IMR-90 (cell line): ENCODE results near the gene COL23A1. TPM values are rescaled to one million over a fixed set of nuclear protein-coding genes. Genes with fewer than 3 reads are reported as not detected.

ENCODE experiments used
- ATAC-seq: fragments of 200-7000 bp; cut with Tn5 transposase; 2 replicates; pipeline ENCODE4 v1.9.1; 2020; ENCODE audit warnings: low read depth, mild to moderate bottlenecking, moderate library complexity
- BruUV-seq: library from RNA; stranded (reverse); fragments of 400-500 nt; replicated peaks from 2 replicates; lab custom pipeline; 2021; lab: Mats Ljungman, UMichigan
- CTCF ChIA-PET: fragments of 300-600 bp; formaldehyde crosslinking; extraction: SDS; loops from one replicate; lab custom pipeline; 2021; ENCODE audit warnings: antibody characterized with exemption; lab: Yijun Ruan, JAX
- POLR2A ChIA-PET: fragments of 300-600 bp; sonication (Branson Sonifier 250); formaldehyde crosslinking; loops from one replicate; lab custom pipeline; 2022; ENCODE audit warnings: antibody characterized with exemption; ENCODE audit not compliant: unreplicated experiment; lab: Charles Lee
- DNase-seq: peaks from one replicate; pipeline ENCODE4 v3.0.0; 2013
- H2AFZ ChIP-seq: replicated peaks from 2 replicates; pipeline ENCODE3; 2013; ENCODE audit warnings: low read length, mild to moderate bottlenecking; ENCODE audit not compliant: poor library complexity
- H2AK5ac ChIP-seq: 2 replicates; pipeline ENCODE4 v1.6.1; 2013; ENCODE audit warnings: low read depth, low read length, inconsistent platforms
- H2AK9ac ChIP-seq: replicated peaks from 2 replicates; pipeline ENCODE3; 2013; ENCODE audit warnings: mild to moderate bottlenecking, low read depth, low read length, moderate library complexity; ENCODE audit not compliant: poor library complexity
- H2BK120ac ChIP-seq: 2 replicates; pipeline ENCODE4 v1.6.1; 2013; ENCODE audit warnings: low read depth, low read length, inconsistent platforms
- H2BK15ac ChIP-seq: 3 replicates; pipeline ENCODE4 v1.6.1; 2013; ENCODE audit warnings: low read depth, low read length, inconsistent platforms
- H2BK20ac ChIP-seq: 2 replicates; pipeline ENCODE4 v1.6.1; 2013; ENCODE audit warnings: low read depth, mild to moderate bottlenecking, inconsistent platforms, low read length, moderate library complexity
- H2BK5ac ChIP-seq: 2 replicates; pipeline ENCODE4 v1.6.1; 2013; ENCODE audit warnings: mild to moderate bottlenecking, low read depth, low read length, inconsistent platforms; ENCODE audit not compliant: poor library complexity, severe bottlenecking
- H3K14ac ChIP-seq: replicated peaks from 2 replicates; pipeline ENCODE4 v1.6.1; 2013; ENCODE audit warnings: low read depth, low read length, inconsistent platforms
- H3K18ac ChIP-seq: 2 replicates; pipeline ENCODE4 v1.6.1; 2013; ENCODE audit warnings: low read depth, low read length, control low read depth
- H3K23ac ChIP-seq: 2 replicates; pipeline ENCODE4 v1.6.1; 2013; ENCODE audit warnings: low read depth, low read length, inconsistent platforms
- H3K27ac ChIP-seq: 2 replicates; pipeline ENCODE4 v1.5.1; 2013; ENCODE audit warnings: mild to moderate bottlenecking, control low read depth, low read length; ENCODE audit not compliant: insufficient read depth
- H3K27me3 ChIP-seq: 2 replicates; pipeline ENCODE4 v1.6.1; 2013; ENCODE audit warnings: low read length; ENCODE audit not compliant: control insufficient read depth, insufficient read depth
- H3K36me3 ChIP-seq: 2 replicates; pipeline ENCODE4 v1.6.1; 2013; ENCODE audit warnings: low read length, mixed read lengths; ENCODE audit not compliant: control insufficient read depth, insufficient read depth
- H3K4ac ChIP-seq: 2 replicates; pipeline ENCODE4 v1.6.1; 2013; ENCODE audit warnings: low read depth, low read length, inconsistent platforms
- H3K4me1 ChIP-seq: 2 replicates; pipeline ENCODE4 v1.6.1; 2013; ENCODE audit warnings: low read length, mixed read lengths; ENCODE audit not compliant: control insufficient read depth, insufficient read depth
- H3K4me2 ChIP-seq: 2 replicates; pipeline ENCODE4 v1.6.1; 2013; ENCODE audit warnings: low read depth, mild to moderate bottlenecking, control low read depth, low read length, moderate library complexity
- H3K4me3 ChIP-seq: 2 replicates; pipeline ENCODE4 v1.5.1; 2013; ENCODE audit warnings: low read depth, mild to moderate bottlenecking, control low read depth, low read length, moderate library complexity; ENCODE audit not compliant: insufficient read depth
- H3K56ac ChIP-seq: 2 replicates; pipeline ENCODE4 v1.6.1; 2013; ENCODE audit warnings: low read length, inconsistent platforms; ENCODE audit not compliant: insufficient read depth; ENCODE audit errors: extremely low read depth
- H3K79me1 ChIP-seq, 2 experiments: 2 replicates each; pipeline ENCODE4 v1.6.1; 2013; ENCODE audit warnings: low read length in 2 of 2, inconsistent platforms in 1 of 2, low read depth in 1 of 2
- H3K9ac ChIP-seq: 2 replicates; pipeline ENCODE4 v1.6.1; 2013; ENCODE audit warnings: low read depth, low read length, control low read depth
- H3K9me1 ChIP-seq: 2 replicates; pipeline ENCODE4 v1.6.1; 2013; ENCODE audit warnings: low read length, inconsistent platforms; ENCODE audit not compliant: insufficient read depth
- H3K9me3 ChIP-seq: 2 replicates; pipeline ENCODE4 v1.6.1; 2013; ENCODE audit warnings: low read length; ENCODE audit not compliant: control insufficient read depth, insufficient read depth
- H4K20me1 ChIP-seq: 2 replicates; pipeline ENCODE4 v1.6.1; 2013; ENCODE audit warnings: low read length, inconsistent platforms; ENCODE audit not compliant: insufficient read depth
- H4K5ac ChIP-seq: 2 replicates; pipeline ENCODE4 v1.6.1; 2013; ENCODE audit warnings: mild to moderate bottlenecking, low read depth, low read length, control low read depth
- H4K8ac ChIP-seq, 2 experiments: 2 replicates each; pipeline ENCODE4 v1.6.1; 2013; ENCODE audit warnings: low read depth in 2 of 2, low read length in 2 of 2, control low read depth in 1 of 2, inconsistent platforms in 1 of 2
- H4K91ac ChIP-seq: 2 replicates; pipeline ENCODE4 v1.6.1; 2013; ENCODE audit warnings: low read depth, low read length, inconsistent platforms; ENCODE audit not compliant: insufficient read depth
- BHLHE40 ChIP-seq: fragments of 150-350 bp; IDR thresholded peaks from 2 replicates; pipeline ENCODE4 v1.6.1; 2016; ENCODE audit warnings: mild to moderate bottlenecking, low read depth, low read length
- CEBPB ChIP-seq: IDR thresholded peaks from 2 replicates; pipeline ENCODE4 v1.6.1; 2012; ENCODE audit warnings: low read depth, low read length, improper control_type of control experiment
- CHD1 ChIP-seq: IDR thresholded peaks from 2 replicates; pipeline ENCODE4 v1.6.1; 2012; ENCODE audit warnings: low read depth, low read length, improper control_type of control experiment
- NFE2L2 ChIP-seq: fragments of 150-350 bp; IDR thresholded peaks from 2 replicates; pipeline ENCODE4 v1.6.1; 2016; ENCODE audit warnings: low read depth, mild to moderate bottlenecking, low read length
- RCOR1 ChIP-seq: IDR thresholded peaks from 2 replicates; pipeline ENCODE4 v1.6.1; 2012; ENCODE audit warnings: mild to moderate bottlenecking, low read length, improper control_type of control experiment; ENCODE audit not compliant: insufficient replicate concordance
- SMC3 ChIP-seq: fragments of 150-350 bp; IDR thresholded peaks from 2 replicates; pipeline ENCODE4 v1.6.1; 2016; ENCODE audit warnings: low read depth, mild to moderate bottlenecking, antibody characterized with exemption, low read length, moderate library complexity
- WGBS, 2 experiments: methylation state at CpG; one replicate each; pipeline versions ENCODE4 v1.1.5 to v1.1.7; 2013; ENCODE audit warnings: missing lambda C conversion rate in 2 of 2; ENCODE audit not compliant: insufficient read length in 1 of 2; ENCODE audit errors: extremely low coverage in 2 of 2; 5-methylcytosine and 5-hydroxymethylcytosine counted together
- dilution Hi-C: fragments of 300-500 bp; cut with HindIII; formaldehyde crosslinking; loops from one replicate; pipeline ENCODE4 v1.14.3; 2018; ENCODE audit warnings: low sequenced_read_pairs; ENCODE audit not compliant: unreplicated experiment
- in situ Hi-C: fragments of 300-500 bp; cut with MboI; formaldehyde crosslinking; loops from 3 replicates; pipeline ENCODE4 v1.14.3; 2019; ENCODE audit warnings: low sequenced_read_pairs, inconsistent platforms, mixed read lengths
- intact Hi-C: fragments of 100-400 bp; cut with micrococcal nuclease; formaldehyde crosslinking; loops from 2 replicates; pipeline ENCODE4 v1.10.0; 2022
- polyA plus RNA-seq, 3 experiments: library from polyadenylated mRNA; depleted of rRNA; stranded (reverse); fragments of >200 nt; gene quantifications; 2 replicates each; pipeline ENCODE4 v1.2.3, GENCODE V29; 2012; ENCODE audit warnings: low replicate concordance in 1 of 3
- total RNA-seq: library from RNA; depleted of rRNA; stranded (reverse); fragments of >200 nt; gene quantifications from 2 replicates; pipeline ENCODE4 v1.2.3, GENCODE V29; 2012

Gene COL23A1
- total and polyA plus RNA-seq, 2 of the 4 experiments (the other 2 are of a cell fraction), result not detected

DNA sequence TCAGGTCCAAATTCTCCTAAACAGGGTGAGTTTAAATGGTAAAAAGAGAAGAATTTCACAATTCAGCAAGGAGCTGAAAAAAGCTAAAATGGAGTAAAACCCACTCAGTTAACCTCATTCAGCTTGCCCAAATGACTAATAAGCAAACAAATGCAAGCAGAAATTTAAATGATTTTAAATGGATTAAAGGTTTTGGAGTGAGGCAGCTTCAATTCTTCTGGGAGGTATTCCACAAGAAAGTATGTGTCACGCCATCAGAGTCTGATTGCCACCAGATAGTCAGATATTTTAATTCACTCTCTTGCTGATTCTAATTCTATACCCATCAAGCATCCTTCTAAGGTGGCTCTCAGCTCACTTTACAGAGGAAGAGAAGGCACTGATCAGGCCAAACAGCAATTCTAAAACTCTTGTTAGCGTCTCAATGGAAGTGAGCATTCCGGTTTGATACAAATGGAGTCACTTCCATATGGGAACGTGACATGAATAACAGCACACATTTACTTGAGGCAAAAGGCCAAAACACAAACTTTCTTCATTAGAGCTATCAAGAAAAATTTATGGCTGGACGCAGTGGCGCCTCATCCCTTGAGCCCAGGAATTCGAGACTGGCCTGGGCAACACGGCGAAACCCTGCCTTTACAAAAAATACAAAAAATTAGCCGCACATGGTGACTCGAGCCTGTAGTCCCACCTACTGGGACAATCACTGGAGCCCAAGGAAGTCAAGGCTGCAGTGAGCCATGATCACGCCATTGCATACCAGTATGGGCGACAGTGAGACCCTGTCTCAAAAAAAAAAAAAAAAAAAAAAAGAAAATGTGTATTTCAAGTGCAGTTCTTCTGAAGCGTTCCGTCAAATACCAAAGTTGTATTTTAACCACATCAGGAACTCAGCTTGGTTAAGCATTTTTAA lies 34.7 kb upstream of the COL23A1 start:
- H4K5ac ChIP-seq, result no peak overlapping the region
- ChIA-PET CTCF (interaction anchor here (0.7 kb wide), 2 partner anchors 106 to 570 kb away, joined by 3 read pairs; partner anchors contain the start of gene ZNF354A), POLR2A (no interaction called here)
- H2BK20ac ChIP-seq, result no peak overlapping the region
- H2AK9ac ChIP-seq, result no peak overlapping the region
- peak overlapping the region; percentile 56 for H3K14ac ChIP-seq
- DNase-seq (peak; percentile 21), ATAC-seq (no peak)
- 13% methylated on average over 3 of the region's 15 CpGs; no CpG with 5 or more reads in 1 of the 2 experiments for WGBS, 2 experiments
- peak overlapping the region; percentile 53; the same call in 1 of the 2 replicates for H3K27ac ChIP-seq
- no peak overlapping the region for H2BK120ac ChIP-seq
- no peak overlapping the region for H3K56ac ChIP-seq
- H4K8ac ChIP-seq, result no peak overlapping the region
- H3K27me3 ChIP-seq, result no peaks in the 10 kb centered on the region
- intact Hi-C loops, result loop anchor here (2.0 to 10.0 kb wide), 6 partner anchors 22 to 930 kb away; partner anchors contain the start of genes PHYKPL, RUFY1, ZNF354A and ZNF354B
- peak overlapping the region; percentile 89 for H3K4me2 ChIP-seq
- H2AK5ac ChIP-seq, result no peak overlapping the region
- peak overlapping the region; percentile 46; the same call in 1 of the 2 replicates for H3K23ac ChIP-seq
- no peak overlapping the region for H4K91ac ChIP-seq
- H3K9ac ChIP-seq, result peak overlapping the region; percentile 99
- in situ Hi-C loops, result no loop called here
- no peak overlapping the region for H3K4ac ChIP-seq
- H2BK15ac ChIP-seq, result no peak overlapping the region
- H3K4me1 ChIP-seq, result peaks cover 2% of the 10 kb centered on the region; the same call in 1 of the 2 replicates
- no peaks in the 10 kb centered on the region for H3K9me3 ChIP-seq
- dilution Hi-C loops, result no loop called here
- peaks cover 8% of the 10 kb centered on the region for H3K36me3 ChIP-seq
- BruUV-seq, result no TSS peak
- no peak overlapping the region; the same call in 1 of the 2 replicates for H3K18ac ChIP-seq
- no peak overlapping the region for H2AFZ ChIP-seq
- H2BK5ac ChIP-seq, result peak overlapping the region; percentile 61
- H3K79me1 ChIP-seq, result peaks cover 0 to 13% of the 10 kb centered on the region in 2 experiments; a peak in 3 of 4 replicates
- H3K9me1 ChIP-seq, result no peaks in the 10 kb centered on the region; the same call in 1 of the 2 replicates
- H4K20me1 ChIP-seq, result peaks cover 25% of the 10 kb centered on the region
- TF ChIP-seq RCOR1 (no peak), BHLHE40 (peak; percentile 13; the same call in 1 of the 2 replicates), NFE2L2 (no peak), CHD1 (no peak), CEBPB (peak; percentile 61; the same call in 1 of the 2 replicates), SMC3 (no peak)
- H3K4me3 ChIP-seq, result peak overlapping the region; percentile 92
